Measurements from ENCODE around the gene AADACL4. TPM values are rescaled to one million over a fixed set of nuclear protein-coding genes. Genes with fewer than 3 reads are reported as not detected.

AADACL4 gene
- total and polyA plus RNA-seq, 2 of the 8 experiments (the other 6 are each of a cell fraction or from before 2014, with no cell fraction given) = 0.08 TPM; not detected in 1

DNA sequence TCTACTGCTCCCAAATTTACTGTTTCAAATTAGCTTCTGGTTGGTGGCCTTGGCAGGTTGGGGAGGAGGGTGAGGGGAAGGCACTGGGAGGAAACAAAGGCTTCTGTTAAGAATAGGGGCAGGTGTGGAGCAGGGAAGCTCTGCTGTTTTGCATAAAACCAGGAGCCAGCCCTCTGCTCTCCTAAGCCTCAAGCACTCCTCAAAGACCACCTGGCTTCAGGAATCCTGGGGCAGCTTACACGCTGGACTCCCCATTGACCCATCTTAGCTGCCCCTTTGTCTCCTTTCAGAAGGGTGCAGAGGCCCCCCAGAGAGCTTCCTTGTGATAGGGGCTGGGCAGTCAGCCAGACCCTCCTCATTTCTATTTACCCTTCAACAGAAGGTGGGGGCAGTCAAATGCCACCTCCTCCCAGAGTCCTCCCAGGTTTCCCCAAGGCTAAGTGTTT, 14.4 kb upstream of the AADACL4 start (continued):
- 0 out of 2 replicates have a peak, but pooled peaks have one; percentile 47 for TF ChIP-seq SP1 (IDR thresholded peaks at IDR 0.05; ENCODE audit: low read depth, low read length)
- no peak for TF ChIP-seq BACH1 (IDR thresholded peaks at IDR 0.05; ENCODE audit: low read length)
- peak; percentile 21; the same call in 1 of the 2 replicates for TF ChIP-seq CREB1 (IDR thresholded peaks at IDR 0.05)
- TF ChIP-seq ASH2L (IDR thresholded peaks at IDR 0.05; ENCODE audit: low read length) = no peak
- TF ChIP-seq SAP30 (IDR thresholded peaks at IDR 0.05; ENCODE audit: insufficient read depth, insufficient replicate concordance, low read length) = no peak
- no peak for TF ChIP-seq CEBPB (IDR thresholded peaks at IDR 0.05; ENCODE audit: low read depth, low read length)
- TF ChIP-seq NANOG (IDR thresholded peaks at IDR 0.05; ENCODE audit: insufficient read depth, low read depth, low read length, poor library complexity, severe bottlenecking) = no peak
- TF ChIP-seq GABPA (IDR thresholded peaks at IDR 0.05; ENCODE audit: borderline replicate concordance, insufficient read depth, low read length) = no peak
- TF ChIP-seq SUZ12 (IDR thresholded peaks at IDR 0.05; ENCODE audit: low read length) = no peak
- peak; percentile 10 to 11; a peak in 2 of 4 replicates for TF ChIP-seq RAD21 (IDR thresholded peaks at IDR 0.05 in 1 of 2, conservative IDR thresholded peaks at IDR 0.05 in 1 of 2; ENCODE audit: low read depth in 2 of 2, low read length in 2 of 2)
- no peak for TF ChIP-seq PHF8 (conservative IDR thresholded peaks at IDR 0.05; ENCODE audit: low read depth, low read length)
- no peak for TF ChIP-seq E2F6 (IDR thresholded peaks at IDR 0.05)
- TF ChIP-seq TAF7 (optimal IDR thresholded peaks at IDR 0.05; ENCODE audit: borderline replicate concordance, low read depth, low read length) = peak; percentile 48
- TF ChIP-seq SIRT6 (IDR thresholded peaks at IDR 0.05; ENCODE audit: low read length) = no peak

All from H1 (cell line).